GM19035 (cell line): ENCODE results near the gene TCFL5.
"Not testable (repeated sequence)": the region's sequence is repeated elsewhere in the genome, so short reads cannot be mapped to it uniquely, and the experiment has no call there.

ENCODE experiments used
- ATAC-seq: cut with Tn5 transposase; IDR thresholded peaks from one replicate; pipeline ENCODE4 v1.9.1; 2021; ENCODE audit not compliant: unreplicated experiment

Gene TCFL5

GRCh38 chr20:62880935-62881661 lies 19.5 kb upstream of the TCFL5 start:
- no peak for ATAC-seq

GRCh38 chr20:62880147-62880934 lies 18.7 kb upstream of the TCFL5 start:
- no peak for ATAC-seq

- no peak for ATAC-seq
Measured at GRCh38 chr20:62879275-62880146, 17.9 kb upstream of the TCFL5 start.

- ATAC-seq, result no peak
Measured at GRCh38 chr20:62878244-62879038, 16.8 kb upstream of the TCFL5 start.

GRCh38 chr20:62876902-62877816 lies 15.5 kb upstream of the TCFL5 start:
- ATAC-seq, result no peak

GRCh38 chr20:62876501-62876901 lies 14.9 kb upstream of the TCFL5 start:
- no peak for ATAC-seq

GRCh38 chr20:62875419-62876361 lies 14.1 kb upstream of the TCFL5 start:
- ATAC-seq, result no peak

- ATAC-seq, result no peak
Measured at GRCh38 chr20:62874964-62875344, 13.3 kb upstream of the TCFL5 start.

GRCh38 chr20:62873681-62874031 lies 12.0 kb upstream of the TCFL5 start:
- not testable (repeated sequence) for ATAC-seq

GRCh38 chr20:62873280-62873679 lies 11.7 kb upstream of the TCFL5 start:
- ATAC-seq, result no peak

GRCh38 chr20:62872862-62873261 lies 11.2 kb upstream of the TCFL5 start:
- ATAC-seq, result no peak

GRCh38 chr20:62872184-62872847 lies 10.7 kb upstream of the TCFL5 start:
- ATAC-seq, result no peak

GRCh38 chr20:62864207-62864606 lies 2.6 kb upstream of the TCFL5 start:
- ATAC-seq, result no peak

GRCh38 chr20:62860924-62861691 lies 514 bp downstream of the TCFL5 start:
- ATAC-seq, result peak; percentile 32

GRCh38 chr20:62860391-62860923 lies 1.2 kb downstream of the TCFL5 start:
- ATAC-seq, result no peak

- no peak for ATAC-seq
Measured at GRCh38 chr20:62859721-62860120, 1.9 kb downstream of the TCFL5 start.
